Fibroblast of pulmonary artery (primary cell): Measurements from ENCODE around the gene EHMT1.

Source experiments
- DNase-seq: peaks from one replicate; pipeline ENCODE4 v3.0.0-alpha.2; 2010; ENCODE audit warnings: low read depth
- H3K4me3 ChIP-seq: replicated peaks from 2 replicates; pipeline ENCODE4 v1.5.1; 2011; ENCODE audit warnings: low read depth, mild to moderate bottlenecking, control low read depth, low read length, moderate library complexity
- CTCF ChIP-seq: IDR thresholded peaks from 2 replicates; pipeline ENCODE4 v1.5.1; 2011; ENCODE audit warnings: mild to moderate bottlenecking, control low read depth, low read length, inconsistent platforms; ENCODE audit errors: missing control alignments

Gene EHMT1

GRCh38 chr9:137748311-137748710 lies 129.5 kb downstream of the EHMT1 start:
- no peak overlapping the region for H3K4me3 ChIP-seq
- no peak for TF ChIP-seq CTCF
- no peak for DNase-seq

- DNase-seq, result no peak
- H3K4me3 ChIP-seq, result no peak overlapping the region
- TF ChIP-seq CTCF, result no peak
Measured at GRCh38 chr9:137748741-137749140, 129.9 kb downstream of the EHMT1 start.

GRCh38 chr9:137749511-137749910 lies 130.7 kb downstream of the EHMT1 start:
- TF ChIP-seq CTCF, result no peak
- peak; percentile 20 for DNase-seq
- no peak overlapping the region for H3K4me3 ChIP-seq

- H3K4me3 ChIP-seq, result no peak overlapping the region
- TF ChIP-seq CTCF, result no peak
- no peak for DNase-seq
Measured at GRCh38 chr9:137750007-137750406, 131.2 kb downstream of the EHMT1 start.

- no peak for DNase-seq
- TF ChIP-seq CTCF, result no peak
- H3K4me3 ChIP-seq, result no peak overlapping the region
Measured at GRCh38 chr9:137750566-137750965, 131.8 kb downstream of the EHMT1 start.

- no peak overlapping the region for H3K4me3 ChIP-seq
- DNase-seq, result no peak
- no peak for TF ChIP-seq CTCF
Measured at GRCh38 chr9:137751616-137752015, 132.8 kb downstream of the EHMT1 start.

- DNase-seq, result no peak
- no peak overlapping the region for H3K4me3 ChIP-seq
- TF ChIP-seq CTCF, result no peak
Measured at GRCh38 chr9:137752426-137752825, 133.6 kb downstream of the EHMT1 start.
